HEK293T (cell line): Measurements from ENCODE around the gene SOX6.

Experiments used
- ELF4 ChIP-seq: fragments of 450-650 bp; IDR thresholded peaks from 2 replicates; pipeline ENCODE4 v1.6.1; 2017; ENCODE audit warnings: antibody characterized with exemption
- NFRKB ChIP-seq: fragments of 450-650 bp; IDR thresholded peaks from 2 replicates; pipeline ENCODE4 v1.6.1; 2016; ENCODE audit warnings: mild to moderate bottlenecking, moderate library complexity
- ZNF384 ChIP-seq: fragments of 450-650 bp; IDR thresholded peaks from 2 replicates; pipeline ENCODE4 v1.6.1; 2016

- TF ChIP-seq ELF4 (no peak), NFRKB (no peak), ZNF384 (no peak)
Observed at GRCh38 chr11:15920856-15921629, 435.3 kb downstream of the SOX6 start.
